Dermis microvascular lymphatic vessel endothelial cell (primary cell): Measurements from ENCODE around the gene LHX1. TPM values are rescaled to one million over a fixed set of nuclear protein-coding genes. Genes with fewer than 3 reads are reported as not detected.

ENCODE experiments used
- DNase-seq, 2 donors: peaks; one replicate each; pipeline versions ENCODE4 v3.0.0 to v3.0.0-alpha.2; 2010; ENCODE audit warnings: low read depth in 2 of 2
- total RNA-seq: library from RNA; depleted of rRNA; stranded (reverse); fragments of >200 nt; gene quantifications from 2 replicates; pipeline ENCODE4 v1.2.1, GENCODE V29; 2014

LHX1 gene
- total RNA-seq = not detected in 2 replicates

DNA sequence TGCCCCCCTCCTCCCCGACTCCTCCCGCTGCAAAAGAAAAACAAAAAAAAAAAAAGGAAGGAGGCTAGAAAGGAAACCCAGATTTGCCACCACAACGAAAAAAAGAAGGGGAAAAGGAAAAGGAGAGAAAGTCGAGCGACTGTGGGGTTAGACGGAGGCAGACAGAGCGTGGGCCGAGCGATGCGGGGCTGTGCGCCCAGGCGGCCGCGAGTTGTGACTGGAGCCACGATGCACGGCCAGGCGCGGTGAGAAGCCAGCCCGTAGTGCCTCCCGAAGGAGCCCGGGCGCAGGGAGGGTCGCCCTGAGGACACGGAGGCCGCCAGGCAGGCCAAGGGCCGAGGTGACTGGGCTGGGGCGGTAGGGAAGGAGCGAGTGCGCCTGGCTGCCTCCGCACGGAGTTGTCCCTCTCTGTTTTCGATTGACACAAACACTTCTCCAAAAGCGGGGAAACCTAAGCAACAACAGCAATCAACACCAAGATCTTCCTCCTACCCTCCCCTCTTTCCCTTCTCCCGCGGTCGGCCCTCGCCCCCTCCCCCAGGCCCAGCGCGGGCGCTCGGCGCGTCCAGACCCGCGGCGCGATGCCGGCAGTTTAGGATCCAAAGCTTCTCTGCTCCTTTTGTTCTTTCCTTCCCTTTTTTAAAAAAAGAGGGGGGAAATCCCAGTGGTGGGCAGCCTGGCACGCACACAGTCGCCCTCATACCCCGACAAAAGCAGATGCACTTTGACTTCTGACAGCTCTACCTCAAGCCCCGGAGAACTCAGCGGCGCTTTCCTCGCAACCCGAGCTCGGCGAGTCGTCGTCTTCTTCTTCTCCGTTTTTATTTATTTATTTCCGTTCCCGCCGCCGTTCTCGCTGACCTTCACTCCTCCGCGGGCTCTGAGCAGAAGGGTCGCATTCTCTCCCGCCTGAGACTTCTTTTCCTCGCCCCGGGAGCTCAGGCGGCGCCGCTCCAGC is at the start of gene LHX1:
Gene LHX1, plus strand, starts transcription at position 475 of the 958 bp plus-strand sequence. CDS start 723 bp downstream, outside the sequence.
- no peak for DNase-seq

- no peak for DNase-seq
Observed at GRCh38 chr17:36888236-36888951, 48.9 kb upstream of the LHX1 start.

- no peak for DNase-seq
Observed at GRCh38 chr17:36889770-36890349, 47.4 kb upstream of the LHX1 start.

GRCh38 chr17:36890398-36891168 is 46.7 kb upstream of the LHX1 start:
- DNase-seq = no peak

GRCh38 chr17:36892112-36892838 is 45.0 kb upstream of the LHX1 start:
- no peak for DNase-seq

DNA sequence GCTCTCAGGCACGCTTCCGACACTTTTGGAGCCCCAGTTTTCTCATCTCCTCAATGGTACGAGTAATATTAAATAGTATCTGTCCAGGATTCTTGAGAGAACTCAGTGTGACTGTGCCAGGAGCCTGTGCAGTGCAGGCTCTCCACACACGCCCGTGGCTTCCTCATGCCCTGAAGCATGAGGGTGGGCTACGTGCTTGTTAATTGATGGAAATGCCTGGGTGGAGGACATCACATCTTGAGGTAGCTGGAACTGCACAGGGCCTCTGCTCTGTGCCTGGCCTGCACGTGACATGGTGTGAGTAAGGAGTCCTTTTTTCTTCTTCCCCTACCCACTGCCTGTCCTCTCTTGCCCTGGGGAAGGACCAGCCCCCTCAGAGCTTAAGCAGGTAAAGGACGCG is 43.1 kb upstream of the LHX1 start:
- no peak for DNase-seq

DNA sequence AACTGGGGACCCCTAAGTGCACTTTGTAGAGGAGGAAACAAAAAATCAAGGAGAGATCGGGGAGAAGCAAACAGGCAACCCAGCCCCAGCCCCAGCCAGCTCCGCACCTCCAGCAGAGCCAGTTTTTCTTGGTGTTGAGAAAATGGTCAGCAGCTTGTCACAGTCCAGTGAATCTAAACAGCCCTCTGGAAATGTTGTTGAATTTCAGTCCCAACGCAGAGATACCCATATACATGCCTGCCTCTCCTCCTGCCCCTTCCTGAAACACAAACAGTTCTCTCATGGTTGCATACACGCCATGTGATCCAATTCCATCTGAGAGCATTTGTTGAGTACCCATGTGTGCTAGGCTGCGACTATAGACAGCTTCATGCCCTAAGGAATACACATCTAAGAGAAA is 42.4 kb upstream of the LHX1 start:
- DNase-seq = no peak

DNA sequence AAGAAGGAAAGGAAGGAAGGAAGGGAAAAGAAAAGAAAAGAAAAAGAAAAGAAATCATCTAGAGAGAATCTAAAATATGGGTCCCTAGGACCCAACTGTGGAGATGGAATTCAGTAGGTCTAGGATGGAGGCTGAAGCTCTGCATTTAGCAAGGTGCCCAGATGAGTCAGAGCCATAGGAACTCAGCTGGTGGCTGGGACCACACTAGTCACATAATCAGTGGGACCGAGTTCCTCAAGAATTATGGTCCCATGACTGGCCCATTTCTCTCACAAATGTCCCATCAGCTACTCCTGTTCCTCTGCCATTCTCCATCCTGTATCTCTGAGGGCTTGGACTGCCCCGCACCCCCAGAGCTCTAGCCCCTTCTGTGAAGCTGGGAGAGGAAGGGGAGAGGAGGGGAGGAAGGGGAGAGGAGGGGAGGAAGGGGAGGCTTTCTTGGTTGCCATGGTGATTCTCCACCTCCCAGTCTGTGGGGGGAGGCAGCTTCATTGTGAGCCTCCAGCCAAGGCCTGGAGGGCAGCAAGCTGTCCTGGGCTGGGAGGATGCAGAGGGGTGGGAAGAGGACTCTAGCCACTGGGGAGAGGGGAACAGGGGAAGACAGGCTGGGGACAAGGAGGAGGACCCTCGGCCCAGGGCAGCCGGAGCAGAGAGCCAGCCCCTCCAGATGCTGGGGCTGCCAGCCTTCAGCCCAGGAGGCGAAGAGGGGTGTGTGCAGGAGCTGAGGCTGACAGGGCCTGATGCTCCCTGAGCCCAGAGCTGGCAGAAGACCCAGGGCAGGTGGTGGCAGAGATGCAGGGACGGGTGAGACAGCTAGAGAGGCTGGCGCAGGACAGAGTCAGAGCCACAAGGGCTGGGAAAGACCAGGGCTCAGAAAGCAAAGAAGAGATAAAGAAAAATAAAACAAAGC is 37.8 kb upstream of the LHX1 start:
- DNase-seq = no peak

- no peak for DNase-seq
Observed at GRCh38 chr17:36900160-36900512, 37.1 kb upstream of the LHX1 start.

- no peak for DNase-seq
Observed at GRCh38 chr17:36901506-36901905, 35.8 kb upstream of the LHX1 start.

DNA sequence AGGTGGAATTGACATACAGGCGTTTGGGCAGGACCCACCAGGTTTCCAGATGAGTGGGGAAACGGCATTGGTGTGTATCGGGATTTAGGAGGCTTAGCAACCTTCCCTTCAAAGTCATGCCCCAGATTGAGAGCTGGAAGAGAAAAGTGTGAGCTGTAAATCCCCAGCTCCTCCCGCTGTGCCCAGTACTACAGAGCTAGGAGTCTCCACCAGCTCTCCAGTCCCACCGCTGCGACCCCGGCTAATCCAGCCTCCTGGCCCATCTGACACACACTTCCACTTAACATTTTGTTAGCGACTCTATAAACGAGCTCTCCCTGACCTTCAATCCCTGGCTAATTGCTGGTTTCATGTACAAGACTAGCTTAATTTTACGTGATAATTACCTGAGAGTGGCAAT is 29.9 kb upstream of the LHX1 start:
- no peak for DNase-seq

GRCh38 chr17:36910513-36910912 is 26.8 kb upstream of the LHX1 start:
- no peak for DNase-seq

GRCh38 chr17:36911001-36911400 is 26.3 kb upstream of the LHX1 start:
- no peak for DNase-seq

DNA sequence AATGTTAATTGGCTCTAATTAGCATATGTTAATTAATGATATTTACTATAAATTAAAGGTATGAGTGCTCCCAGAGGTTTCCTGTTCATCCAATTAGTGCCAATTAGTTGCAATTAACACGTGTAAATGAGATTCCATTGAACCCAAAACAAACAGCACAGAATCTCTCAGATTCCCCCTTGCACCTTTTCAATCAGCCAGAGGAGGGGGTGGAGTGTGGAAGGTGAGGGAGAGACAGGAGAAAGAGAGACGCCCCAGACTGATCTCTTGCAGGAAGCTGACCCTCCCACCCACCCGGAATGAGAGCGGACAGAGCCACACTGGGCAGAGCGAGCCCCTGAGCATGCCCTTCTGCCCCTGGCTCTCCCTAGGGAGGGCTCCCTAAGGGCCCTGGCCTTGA is 24.1 kb upstream of the LHX1 start:
- DNase-seq = no peak

- no peak for DNase-seq
Observed at GRCh38 chr17:36918211-36918691, 19.0 kb upstream of the LHX1 start.

DNA sequence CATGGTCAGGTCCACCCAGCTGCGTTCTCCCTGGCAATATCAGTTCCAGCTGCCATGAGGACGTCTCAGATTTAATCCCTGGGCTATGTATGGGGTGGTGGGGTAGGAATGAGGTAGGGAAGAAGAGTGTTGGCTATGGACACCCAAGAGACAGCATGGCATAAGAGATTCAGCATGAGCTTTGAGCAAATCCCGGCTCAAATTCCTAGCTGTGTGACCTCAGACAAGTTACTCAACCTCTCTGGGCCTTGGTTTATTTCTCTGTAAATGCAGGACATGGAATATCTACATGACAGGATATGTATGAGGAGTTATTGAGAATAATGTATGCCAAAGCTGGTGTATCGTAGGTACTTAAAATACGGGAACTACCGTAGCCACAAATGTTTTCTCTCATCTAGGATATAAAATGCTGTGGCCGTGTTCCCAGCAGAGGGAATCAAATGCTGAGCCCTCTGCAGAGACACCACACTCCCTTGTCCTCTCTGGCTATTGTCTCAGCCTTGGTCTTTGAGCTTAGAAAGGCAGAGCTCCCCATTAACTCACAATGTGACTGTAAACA is 17.8 kb upstream of the LHX1 start:
- DNase-seq = no peak

DNA sequence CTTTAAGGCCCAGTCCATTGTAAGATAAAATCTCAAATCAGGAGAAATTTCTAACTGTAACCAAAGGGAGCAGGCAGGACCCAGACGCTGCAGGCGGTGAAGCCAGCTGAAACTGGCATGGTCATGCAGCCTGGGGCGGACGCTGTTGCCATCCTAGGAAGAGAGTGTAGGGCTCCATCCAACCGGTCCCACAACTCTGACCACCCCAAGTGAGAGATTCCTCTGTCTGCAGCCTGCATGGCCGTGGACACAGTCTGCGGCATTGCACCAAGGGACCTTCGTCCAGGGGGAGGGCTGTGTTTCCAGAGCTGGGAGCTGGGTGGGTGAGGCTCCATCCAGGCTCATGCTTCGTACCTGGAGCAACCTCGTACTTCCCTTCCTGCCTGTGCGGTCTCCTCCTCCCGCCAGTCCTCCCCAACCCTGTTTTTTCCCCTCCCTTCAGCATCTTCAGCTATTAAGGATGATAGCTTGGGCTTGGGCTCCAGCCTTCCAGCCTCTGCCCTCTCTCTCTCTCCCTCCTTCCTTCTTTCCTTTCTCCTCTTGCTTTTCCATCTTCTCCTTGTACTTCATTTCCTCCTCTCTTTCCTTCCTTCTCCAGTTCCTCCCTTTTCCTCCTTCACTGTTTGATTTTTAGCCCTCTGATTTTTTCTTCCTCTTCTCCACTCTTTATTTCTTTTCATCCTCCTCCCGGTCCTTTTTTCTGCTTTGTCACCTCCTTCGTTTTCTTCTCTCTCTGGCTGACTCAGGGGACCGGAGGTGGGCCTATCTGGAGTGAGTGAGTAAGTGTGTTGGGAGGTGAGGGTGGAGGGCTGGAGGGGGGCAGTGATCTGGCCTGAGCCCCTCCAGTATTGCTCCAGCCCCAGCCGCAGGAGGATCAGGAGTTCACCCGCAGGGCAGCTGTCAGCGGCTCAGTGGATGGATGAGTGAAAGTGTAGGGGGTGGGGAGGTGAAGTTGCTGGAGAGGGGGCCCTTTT is 17.0 kb upstream of the LHX1 start:
- no peak for DNase-seq
